Effector memory CD8-positive, alpha-beta T cell (primary cell): Measurements from ENCODE around the gene UBAC1.
A peak's percentile ranks its signal among the peaks of the same experiment; 100 is the strongest.

Experiments
- ATAC-seq: fragments of 150-1000 bp; cut with Tn5 transposase; replicated peaks from 2 replicates; pipeline ENCODE4 v1.10.0; 2021; ENCODE audit warnings: mild to moderate bottlenecking, moderate library complexity
- DNase-seq, 3 experiments: peaks; one replicate each; pipeline ENCODE4 v3.0.0; 2021
- H3K27ac Mint-ChIP-seq, 2 donors: one replicate each; pipeline ENCODE4 v1.8.0; 2022; ENCODE audit warnings: mild to moderate bottlenecking in 2 of 2, mixed read lengths in 2 of 2, moderate library complexity in 2 of 2
- H3K27me3 Mint-ChIP-seq, 2 donors: one replicate each; pipeline ENCODE4 v1.8.0; 2022; ENCODE audit warnings: mixed read lengths in 2 of 2
- H3K36me3 Mint-ChIP-seq: one replicate; pipeline ENCODE4 v1.8.0; 2022; ENCODE audit warnings: mild to moderate bottlenecking, moderate library complexity, mixed read lengths; ENCODE audit not compliant: insufficient read depth
- H3K4me1 Mint-ChIP-seq, 2 donors: one replicate each; pipeline ENCODE4 v1.8.0; 2022; ENCODE audit warnings: low read depth in 2 of 2, mixed read lengths in 2 of 2
- H3K4me3 Mint-ChIP-seq, 2 donors: one replicate each; pipeline ENCODE4 v1.8.0; 2022; ENCODE audit warnings: mild to moderate bottlenecking in 2 of 2, mixed read lengths in 2 of 2, moderate library complexity in 2 of 2
- H3K9me3 Mint-ChIP-seq, 2 donors: one replicate each; pipeline ENCODE4 v1.8.0; 2022; ENCODE audit warnings: mixed read lengths in 2 of 2

Gene UBAC1

DNA sequence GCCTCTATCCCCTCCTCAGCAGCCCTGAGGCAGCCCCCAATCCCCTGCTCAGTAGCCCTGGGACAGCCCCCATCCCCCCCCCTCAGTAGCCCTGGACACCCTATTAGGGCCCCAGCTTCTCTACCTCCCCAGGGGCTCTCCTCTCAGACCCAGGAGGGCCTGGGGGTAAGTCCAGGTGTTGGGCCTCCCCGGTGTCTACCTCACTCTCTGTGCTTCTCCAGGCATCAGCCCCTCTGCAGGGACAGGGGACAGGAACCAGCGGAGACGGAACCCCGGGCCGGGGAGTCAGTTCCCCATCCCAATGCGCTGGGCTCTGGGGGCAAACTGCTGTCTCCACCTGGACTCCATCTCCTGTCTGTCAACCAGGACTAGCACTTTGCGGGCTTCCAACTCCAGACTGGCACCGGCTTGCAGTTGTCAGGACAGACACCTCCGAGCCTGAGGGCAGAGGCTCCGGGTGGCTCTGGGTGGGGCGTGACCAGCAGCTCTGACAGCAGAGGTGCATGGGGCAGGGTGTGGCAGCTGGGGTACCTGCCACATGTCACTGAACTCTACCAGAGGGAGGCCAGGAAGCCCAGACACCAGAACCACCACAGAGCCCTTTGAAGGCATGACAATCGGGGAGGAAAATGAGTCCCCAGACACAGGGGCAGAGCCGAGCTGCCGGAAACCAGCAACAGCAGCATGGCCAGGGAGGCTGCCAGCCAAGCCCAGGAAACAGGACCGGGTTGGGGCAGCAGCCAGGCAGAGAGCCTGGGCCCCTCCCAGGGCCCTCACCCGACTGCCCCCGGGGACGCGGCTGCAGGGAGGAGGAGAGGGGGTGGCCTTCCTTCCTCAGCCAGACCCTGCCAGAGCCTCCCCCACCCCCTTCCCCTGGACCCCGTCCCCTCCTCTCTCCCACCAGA is 17.7 kb upstream of the UBAC1 start:
- Mint-ChIP-seq H3K4me3 (peak overlapping the region; percentile 43 to 47), H3K9me3 (no peaks in the 10 kb centered on the region), H3K36me3 (peaks cover 8% of the 10 kb centered on the region), H3K27ac (peak overlapping the region in 1 of 2 donors; percentile 76), H3K27me3 (no peaks in the 10 kb centered on the region), H3K4me1 (peaks cover 5 to 8% of the 10 kb centered on the region in 2 donors)
- ATAC-seq, result peak; percentile 95
- DNase-seq, result peak; percentile 46 to 47 (median 47)

DNA sequence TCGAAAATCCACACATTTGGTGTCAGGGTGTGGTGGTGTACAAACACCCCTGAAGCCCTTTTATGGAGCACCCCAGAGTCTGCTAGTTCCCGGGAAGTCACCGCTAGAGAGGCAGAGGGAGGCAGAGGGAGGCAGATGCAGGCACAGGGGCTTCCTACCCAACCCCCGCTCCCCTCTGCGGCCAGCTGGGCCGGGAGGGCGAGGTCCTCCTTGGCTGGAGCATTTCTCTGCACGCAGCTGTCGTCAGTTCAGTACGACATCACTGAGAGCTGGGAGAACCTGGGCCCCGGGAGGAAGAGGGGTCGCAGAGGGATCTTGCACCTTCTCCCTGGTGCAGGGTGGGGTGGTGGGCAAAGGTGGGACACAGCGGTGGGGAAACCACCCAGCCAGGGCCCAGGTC is 15.8 kb upstream of the UBAC1 start:
- Mint-ChIP-seq H3K9me3 (no peaks in the 10 kb centered on the region), H3K27ac (no peak overlapping the region), H3K4me3 (no peak overlapping the region), H3K27me3 (no peaks in the 10 kb centered on the region), H3K36me3 (peaks cover 8% of the 10 kb centered on the region), H3K4me1 (peaks cover 5 to 11% of the 10 kb centered on the region in 2 donors)
- ATAC-seq, result no peak
- no peak for DNase-seq

DNA sequence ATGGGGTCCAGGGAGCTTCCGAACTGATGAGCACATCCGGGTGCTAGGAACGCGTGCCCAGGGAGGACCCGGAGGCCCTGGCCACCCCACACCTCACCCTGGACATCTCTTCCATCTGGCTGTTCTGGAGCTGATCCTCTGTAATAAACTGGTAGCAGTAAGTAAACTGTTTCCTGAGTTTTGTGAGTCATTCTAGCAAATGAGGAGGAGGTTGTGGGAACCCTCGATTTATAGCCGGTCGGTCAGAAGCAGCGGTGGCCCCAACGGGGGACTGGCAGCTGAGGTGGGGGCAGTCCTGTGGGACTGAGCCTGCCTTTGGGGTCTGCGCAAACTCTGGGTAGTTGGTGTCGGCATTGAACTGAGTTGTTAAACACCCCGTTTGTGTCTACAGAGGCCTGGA is 15.4 kb upstream of the UBAC1 start:
- no peak for DNase-seq
- Mint-ChIP-seq H3K27me3 (no peaks in the 10 kb centered on the region), H3K36me3 (peaks cover 8% of the 10 kb centered on the region), H3K4me1 (peaks cover 5 to 11% of the 10 kb centered on the region in 2 donors), H3K27ac (no peak overlapping the region), H3K4me3 (no peak overlapping the region), H3K9me3 (no peaks in the 10 kb centered on the region)
- ATAC-seq, result no peak

DNA sequence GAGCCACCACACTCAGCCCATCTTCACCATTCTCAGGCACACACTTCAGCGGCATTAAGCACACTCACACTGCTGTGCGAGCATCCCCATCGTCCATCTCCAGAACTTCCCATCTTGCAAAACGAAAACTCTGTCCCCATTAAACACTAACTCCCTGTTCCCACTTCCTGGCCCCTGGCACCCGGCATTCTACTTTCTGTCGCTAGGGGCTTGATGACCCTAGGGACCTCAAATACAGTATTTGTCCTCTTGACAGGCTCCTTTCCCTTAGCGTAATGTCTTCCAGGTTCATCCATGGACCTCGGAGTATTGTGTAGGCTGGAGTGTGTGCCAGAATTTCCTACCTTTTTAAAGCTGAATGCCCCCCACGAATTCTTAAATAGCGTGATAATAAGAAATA is 14.7 kb upstream of the UBAC1 start:
- Mint-ChIP-seq H3K36me3 (peaks cover 8% of the 10 kb centered on the region), H3K27ac (no peak overlapping the region), H3K4me1 (peaks cover 5 to 11% of the 10 kb centered on the region in 2 donors), H3K4me3 (no peak overlapping the region), H3K9me3 (no peaks in the 10 kb centered on the region), H3K27me3 (no peaks in the 10 kb centered on the region)
- ATAC-seq (no peak), DNase-seq (no peak)

DNA sequence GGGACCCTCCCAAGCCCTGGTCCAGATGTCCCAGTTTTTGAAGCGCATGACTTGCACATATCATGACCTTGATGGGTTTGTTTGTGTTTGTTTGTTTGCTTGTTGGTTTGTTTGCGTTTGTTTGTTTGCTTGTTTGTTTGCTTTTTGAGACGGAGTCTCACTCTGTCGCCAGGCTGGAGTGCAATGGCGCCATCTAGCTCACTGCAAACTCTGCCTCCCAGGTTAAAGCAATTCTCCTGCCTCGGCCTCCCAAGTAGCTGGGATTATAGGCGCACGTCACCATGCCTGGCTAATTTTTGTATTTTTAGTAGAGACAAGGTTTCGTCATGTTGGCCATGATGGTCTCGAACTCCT is 13.0 kb upstream of the UBAC1 start:
- ATAC-seq, result no peak
- Mint-ChIP-seq H3K4me1 (peaks cover 5 to 9% of the 10 kb centered on the region in 2 donors), H3K9me3 (no peaks in the 10 kb centered on the region), H3K27ac (no peak overlapping the region), H3K4me3 (no peak overlapping the region), H3K36me3 (peaks cover 8% of the 10 kb centered on the region), H3K27me3 (peaks cover 0 to 7% of the 10 kb centered on the region in 2 donors)
- DNase-seq, result no peak

DNA sequence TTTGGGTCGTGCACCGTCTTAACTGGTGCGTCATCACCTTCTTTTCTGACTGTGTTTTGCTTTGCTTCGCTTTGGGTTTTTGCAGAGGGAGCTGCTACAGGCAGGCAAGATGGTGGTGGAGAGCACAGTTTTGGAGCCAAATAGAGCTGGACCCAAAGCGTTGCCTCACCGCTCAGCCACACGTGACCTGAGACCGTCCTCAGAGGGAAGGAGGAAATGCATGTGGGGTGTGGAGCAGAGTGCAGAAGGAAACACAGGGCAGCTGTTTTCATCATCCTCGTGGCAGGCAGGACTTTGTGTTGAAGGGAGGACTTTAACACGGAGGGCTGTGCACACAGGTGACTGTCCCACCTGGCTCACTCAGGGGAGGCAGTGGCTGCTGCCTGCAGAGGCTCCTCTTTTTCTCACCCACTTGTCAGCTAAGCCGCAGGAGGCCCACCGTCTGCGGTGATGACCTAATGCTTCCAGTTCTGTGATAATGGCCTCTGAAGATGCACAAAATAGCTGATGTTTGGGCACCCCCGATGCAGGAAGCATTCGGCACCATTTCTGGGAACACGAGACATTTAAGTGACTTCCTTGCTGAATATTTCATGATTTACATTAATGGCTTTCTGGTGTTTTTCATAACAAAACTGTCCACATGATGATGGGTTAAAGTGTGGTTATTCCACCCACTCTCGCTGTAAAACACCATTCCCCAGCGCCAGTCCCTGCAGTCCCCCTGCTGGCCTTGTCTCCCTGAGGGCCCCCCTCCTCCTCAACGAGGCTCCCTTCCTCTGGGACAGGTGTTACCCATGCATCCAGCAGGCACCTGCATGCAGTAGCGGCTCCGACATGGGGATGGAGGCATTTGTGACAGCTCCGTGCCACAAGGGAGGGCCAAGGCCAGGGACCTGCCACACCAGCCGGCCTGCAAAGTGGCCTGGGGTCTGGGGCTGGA is 12.4 kb upstream of the UBAC1 start:
- Mint-ChIP-seq H3K4me3 (no peak overlapping the region), H3K9me3 (no peaks in the 10 kb centered on the region), H3K36me3 (peaks cover 8% of the 10 kb centered on the region), H3K4me1 (peaks cover 0 to 4% of the 10 kb centered on the region in 2 donors), H3K27me3 (peaks cover 0 to 7% of the 10 kb centered on the region in 2 donors), H3K27ac (no peak overlapping the region)
- DNase-seq (no peak), ATAC-seq (peak; percentile 39)

DNA sequence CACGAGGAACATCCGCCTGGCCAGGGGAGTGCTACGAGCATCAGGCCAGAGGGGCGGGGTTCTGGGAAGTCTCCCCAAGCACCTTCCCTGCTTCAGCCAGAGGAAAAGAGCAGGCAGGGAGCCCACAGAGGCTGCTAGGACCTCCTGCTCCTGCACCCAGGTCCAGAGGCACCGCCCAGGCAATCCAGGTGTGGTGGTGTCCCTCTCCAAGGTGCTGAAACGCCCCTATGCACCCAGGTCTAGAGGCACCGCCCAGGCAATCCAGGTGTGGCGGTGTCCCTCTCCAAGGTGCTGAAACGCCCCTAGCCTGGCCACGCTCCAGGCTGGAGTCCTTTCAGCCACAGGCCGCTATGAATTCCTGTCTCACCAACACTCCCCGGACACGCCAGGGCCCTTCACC is 10.7 kb upstream of the UBAC1 start:
- Mint-ChIP-seq H3K36me3 (peaks cover 8% of the 10 kb centered on the region), H3K27me3 (peaks cover 5 to 16% of the 10 kb centered on the region in 2 donors), H3K27ac (no peak overlapping the region), H3K4me3 (no peak overlapping the region), H3K9me3 (no peaks in the 10 kb centered on the region), H3K4me1 (peaks cover 7 to 12% of the 10 kb centered on the region in 2 donors)
- DNase-seq (peak in 2 of 3 experiments; percentile 30 to 31), ATAC-seq (peak; percentile 38)

DNA sequence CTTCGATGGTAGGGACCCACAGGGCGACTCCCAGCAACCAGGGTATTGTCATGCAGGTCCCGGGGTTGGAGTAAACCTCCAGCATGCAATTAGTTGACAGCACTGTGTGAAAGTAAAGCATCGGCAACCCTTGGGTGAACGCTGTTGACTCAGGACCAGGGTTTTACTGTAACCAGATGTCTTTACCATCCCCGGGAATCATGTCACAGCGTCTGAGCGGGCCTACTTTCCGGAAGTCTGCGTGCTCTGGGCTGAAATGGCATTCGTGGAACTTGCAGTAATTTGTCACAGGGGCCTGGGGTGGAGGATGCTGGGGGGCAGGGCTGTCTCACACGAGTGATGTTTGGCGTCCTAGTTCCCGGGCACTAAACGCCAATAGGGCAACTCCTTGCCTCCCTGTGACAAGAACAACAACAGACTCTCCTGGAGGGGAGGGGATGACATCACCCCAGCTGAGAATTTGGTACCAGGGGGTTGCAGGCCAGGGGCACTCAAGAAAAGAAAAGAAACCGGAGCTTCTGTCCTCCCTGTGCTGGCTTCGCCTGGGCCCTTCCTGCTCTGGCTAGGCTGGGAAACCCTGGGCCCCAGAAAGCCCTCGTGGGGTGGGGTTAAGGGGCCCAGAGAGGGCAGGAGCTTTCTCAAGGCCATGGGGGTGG is 10.1 kb upstream of the UBAC1 start:
- Mint-ChIP-seq H3K27me3 (peaks cover 5 to 16% of the 10 kb centered on the region in 2 donors), H3K9me3 (no peaks in the 10 kb centered on the region), H3K4me3 (no peak overlapping the region), H3K4me1 (peaks cover 7 to 12% of the 10 kb centered on the region in 2 donors), H3K36me3 (peaks cover 11% of the 10 kb centered on the region), H3K27ac (no peak overlapping the region)
- DNase-seq, result no peak
- no peak for ATAC-seq

DNA sequence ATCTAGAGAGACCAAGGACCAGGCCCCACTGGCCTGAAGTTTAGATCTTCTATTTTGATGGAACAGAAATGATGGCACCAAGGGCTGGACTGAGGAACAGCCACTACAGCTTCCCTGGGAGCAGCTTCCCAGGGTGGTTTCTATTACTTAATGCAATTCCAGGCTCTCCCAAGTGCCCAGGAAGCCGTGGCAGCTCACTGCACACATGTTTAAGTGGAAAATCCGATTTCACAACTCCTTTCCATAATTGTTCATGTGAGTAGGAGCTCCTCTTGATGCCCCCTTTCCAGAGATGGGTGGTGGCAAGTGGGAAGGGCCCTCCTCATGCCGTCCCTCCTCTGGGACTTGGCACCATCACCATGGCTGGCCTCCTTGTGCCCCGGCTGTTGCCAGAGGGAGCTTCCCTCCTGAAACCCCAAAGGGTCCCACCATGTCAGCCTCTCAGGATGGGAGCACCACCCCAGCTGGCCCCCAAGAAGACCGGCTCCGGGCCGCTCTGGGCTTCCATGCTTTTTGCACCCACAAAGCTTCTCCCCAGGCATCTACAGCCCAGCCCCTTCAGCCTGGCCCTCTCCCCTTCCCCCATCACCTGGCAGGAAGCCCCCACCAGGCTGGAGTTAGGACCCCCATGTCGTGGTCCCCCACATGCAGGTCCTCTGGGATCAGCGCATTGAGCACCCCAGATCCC is 9.1 kb upstream of the UBAC1 start:
- peaks cover 7 to 12% of the 10 kb centered on the region in 2 donors for H3K4me1 Mint-ChIP-seq
- ATAC-seq, result no peak
- DNase-seq, result no peak
- H3K4me3 Mint-ChIP-seq, result no peak overlapping the region
- H3K27ac Mint-ChIP-seq, result no peak overlapping the region
- peaks cover 7% of the 10 kb centered on the region for H3K36me3 Mint-ChIP-seq
- H3K27me3 Mint-ChIP-seq, result peaks cover 5 to 16% of the 10 kb centered on the region in 2 donors
- no peaks in the 10 kb centered on the region for H3K9me3 Mint-ChIP-seq

DNA sequence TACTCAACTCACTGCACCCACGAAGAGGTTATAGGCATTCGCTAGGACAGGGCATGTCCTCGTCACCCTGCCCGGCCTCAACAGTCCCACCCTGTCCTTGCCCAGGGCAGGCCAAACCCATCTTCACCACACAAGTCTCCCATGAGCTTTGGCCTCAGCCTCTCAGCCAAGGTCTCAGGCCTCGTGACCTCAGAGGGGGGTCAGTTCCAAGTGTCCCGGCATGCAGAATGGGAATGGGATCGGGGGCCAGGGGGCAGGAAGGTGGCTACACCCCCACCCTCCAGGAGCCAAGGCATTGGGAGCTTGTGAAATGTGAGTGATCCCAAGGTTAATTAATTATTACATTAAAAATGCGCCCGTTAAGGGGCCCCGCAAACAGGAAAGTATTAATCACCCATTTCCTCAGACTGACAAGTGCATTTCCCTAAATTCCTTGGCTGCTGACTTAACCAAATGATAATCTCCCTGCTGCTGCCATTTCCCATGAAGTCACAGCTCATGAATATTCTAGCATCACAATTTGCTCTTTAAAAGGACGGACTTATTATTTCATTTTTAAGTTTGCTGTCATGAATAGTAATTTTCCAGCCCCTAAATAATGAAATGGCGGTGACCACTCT is 8.0 kb upstream of the UBAC1 start:
- Mint-ChIP-seq H3K36me3 (peaks cover 3% of the 10 kb centered on the region), H3K4me3 (no peak overlapping the region), H3K9me3 (no peaks in the 10 kb centered on the region), H3K27ac (no peak overlapping the region), H3K4me1 (peaks cover 7 to 12% of the 10 kb centered on the region in 2 donors), H3K27me3 (peaks cover 5 to 16% of the 10 kb centered on the region in 2 donors)
- DNase-seq (no peak), ATAC-seq (no peak)

DNA sequence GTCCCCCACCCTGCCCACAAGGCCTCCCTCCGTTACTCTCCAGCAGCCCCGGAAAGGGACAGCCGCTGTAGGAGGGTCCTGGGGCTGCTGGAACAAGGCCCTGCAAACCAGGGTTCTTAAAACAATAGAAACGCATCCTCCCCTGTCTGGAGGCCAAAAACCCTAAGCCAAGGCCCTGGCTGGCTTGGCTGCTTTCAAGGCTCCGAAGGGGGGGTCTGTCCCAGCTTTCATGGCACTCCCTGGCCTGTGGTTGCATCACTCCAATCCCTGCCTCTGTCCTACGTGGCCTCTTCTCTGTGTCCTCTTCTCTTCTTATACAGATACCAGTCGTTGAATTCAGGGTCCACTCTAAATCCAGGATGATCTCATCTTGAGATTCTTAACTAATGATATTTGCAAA is 7.4 kb upstream of the UBAC1 start:
- no peak overlapping the region for H3K27ac Mint-ChIP-seq
- H3K9me3 Mint-ChIP-seq, result no peaks in the 10 kb centered on the region
- no peak overlapping the region for H3K4me3 Mint-ChIP-seq
- H3K27me3 Mint-ChIP-seq, result peaks cover 5 to 19% of the 10 kb centered on the region in 2 donors
- DNase-seq, result no peak
- H3K4me1 Mint-ChIP-seq, result peaks cover 7% of the 10 kb centered on the region in 2 donors
- no peak for ATAC-seq
- H3K36me3 Mint-ChIP-seq, result peaks cover 3% of the 10 kb centered on the region

DNA sequence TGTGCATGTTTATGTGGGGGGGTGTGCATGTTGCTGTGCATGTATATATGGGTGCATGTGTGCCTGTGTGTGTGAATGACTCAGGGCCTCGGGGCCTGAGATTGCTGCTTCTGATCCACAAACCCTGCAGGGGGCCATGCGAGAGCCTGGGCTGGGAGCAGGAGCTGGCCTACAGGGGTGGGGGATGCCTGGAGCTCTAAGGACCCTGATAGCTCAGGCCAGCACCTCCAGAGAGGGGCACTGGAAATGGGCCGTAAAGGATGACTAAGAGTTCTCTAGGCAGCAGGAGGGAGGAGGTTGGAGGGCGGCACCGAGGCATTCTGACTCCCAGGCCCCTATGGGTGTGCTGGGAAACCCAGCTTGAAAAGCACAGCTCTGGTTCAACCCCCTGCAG is 6.9 kb upstream of the UBAC1 start:
- Mint-ChIP-seq H3K36me3 (peaks cover 3% of the 10 kb centered on the region), H3K9me3 (no peaks in the 10 kb centered on the region), H3K4me1 (peaks cover 7% of the 10 kb centered on the region in 2 donors), H3K4me3 (no peak overlapping the region), H3K27me3 (peaks cover 5 to 25% of the 10 kb centered on the region in 2 donors), H3K27ac (peak overlapping the region in 1 of 2 donors; percentile 11)
- ATAC-seq (no peak), DNase-seq (no peak)
